HS-5 (cell line): ENCODE data around the gene AQP1.

Experiments
- DNase-seq: peaks from one replicate; pipeline ENCODE4 v3.0.0-alpha.2; 2012; ENCODE audit warnings: low read depth

Gene AQP1

DNA sequence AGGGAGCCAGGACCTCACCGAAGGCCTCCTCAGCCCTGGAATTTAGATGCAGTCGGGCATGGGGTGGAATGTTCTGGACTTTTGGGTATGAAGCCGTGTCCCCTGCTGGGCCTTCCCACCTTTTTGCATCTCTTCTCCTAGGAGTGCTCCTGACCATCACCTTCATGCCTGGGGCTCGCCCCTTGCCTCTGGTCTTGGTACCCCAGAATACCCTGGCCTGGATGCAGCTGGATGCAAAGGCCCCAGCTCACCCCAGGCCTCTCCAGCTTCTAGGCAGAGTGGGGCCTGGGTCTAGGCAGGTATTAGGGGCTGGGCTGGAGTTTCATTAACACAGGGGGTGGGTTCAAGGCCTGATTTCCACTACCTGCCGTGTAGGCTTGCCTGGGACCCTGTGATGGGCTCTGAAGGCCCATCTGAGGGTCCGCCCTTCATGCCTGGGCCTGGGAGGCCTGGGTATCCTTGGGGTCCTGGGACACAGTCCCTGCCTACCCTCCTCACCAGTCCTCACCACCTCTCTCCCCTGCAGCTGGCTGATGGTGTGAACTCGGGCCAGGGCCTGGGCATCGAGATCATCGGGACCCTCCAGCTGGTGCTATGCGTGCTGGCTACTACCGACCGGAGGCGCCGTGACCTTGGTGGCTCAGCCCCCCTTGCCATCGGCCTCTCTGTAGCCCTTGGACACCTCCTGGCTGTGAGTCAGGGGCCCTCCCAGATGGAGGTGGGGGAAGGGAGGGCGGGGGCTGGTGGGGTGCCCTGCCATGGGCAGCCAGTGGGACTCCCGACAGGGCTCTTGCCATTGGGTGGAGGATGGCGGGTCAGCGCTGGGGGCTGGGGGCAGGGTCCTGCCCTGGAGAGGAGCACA is 10.1 kb downstream of the AQP1 start:
- DNase-seq = no peak

DNA sequence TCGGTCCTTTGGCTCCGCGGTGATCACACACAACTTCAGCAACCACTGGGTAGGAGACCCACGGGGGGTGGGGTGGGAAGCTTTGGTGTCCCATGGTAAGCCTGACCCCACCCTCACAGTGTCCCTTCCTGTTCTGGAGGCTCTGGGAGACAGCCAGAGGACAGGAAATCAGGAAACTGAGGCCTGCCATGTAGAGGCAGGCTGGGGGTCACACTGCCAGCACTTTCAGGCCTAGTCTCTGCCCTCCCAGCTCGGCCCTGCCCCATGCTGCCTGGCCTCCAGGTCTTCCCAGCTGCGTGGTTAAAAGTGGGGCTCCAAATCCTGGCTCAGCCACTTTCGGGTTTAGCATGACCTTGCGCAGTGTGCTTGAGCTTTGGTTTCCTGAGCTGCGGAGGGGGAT is 10.9 kb downstream of the AQP1 start:
- no peak for DNase-seq

DNA sequence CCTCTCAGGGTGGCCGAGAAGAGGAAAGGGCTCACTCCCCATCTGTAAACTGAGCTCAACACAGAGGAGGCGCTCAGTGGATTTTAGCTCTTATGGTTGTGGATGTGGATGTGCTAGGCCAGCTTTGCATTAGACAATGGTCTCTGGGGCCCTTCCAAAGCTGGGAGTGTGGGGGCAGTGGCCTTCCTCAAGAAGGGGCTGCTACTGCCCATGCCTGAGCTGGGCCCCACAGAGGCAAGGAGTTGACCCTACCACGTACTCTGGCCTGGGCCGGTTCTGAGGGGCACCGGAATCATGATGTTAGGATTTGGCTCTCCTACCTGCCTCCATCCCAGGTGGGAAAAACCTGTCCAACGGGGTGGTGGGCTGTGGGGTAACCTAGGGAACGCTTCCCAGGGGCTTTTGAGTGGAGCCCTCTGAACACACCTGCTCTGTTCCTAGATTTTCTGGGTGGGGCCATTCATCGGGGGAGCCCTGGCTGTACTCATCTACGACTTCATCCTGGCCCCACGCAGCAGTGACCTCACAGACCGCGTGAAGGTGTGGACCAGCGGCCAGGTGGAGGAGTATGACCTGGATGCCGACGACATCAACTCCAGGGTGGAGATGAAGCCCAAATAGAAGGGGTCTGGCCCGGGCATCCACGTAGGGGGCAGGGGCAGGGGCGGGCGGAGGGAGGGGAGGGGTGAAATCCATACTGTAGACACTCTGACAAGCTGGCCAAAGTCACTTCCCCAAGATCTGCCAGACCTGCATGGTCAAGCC is 11.5 kb downstream of the AQP1 start:
- DNase-seq = no peak

DNA sequence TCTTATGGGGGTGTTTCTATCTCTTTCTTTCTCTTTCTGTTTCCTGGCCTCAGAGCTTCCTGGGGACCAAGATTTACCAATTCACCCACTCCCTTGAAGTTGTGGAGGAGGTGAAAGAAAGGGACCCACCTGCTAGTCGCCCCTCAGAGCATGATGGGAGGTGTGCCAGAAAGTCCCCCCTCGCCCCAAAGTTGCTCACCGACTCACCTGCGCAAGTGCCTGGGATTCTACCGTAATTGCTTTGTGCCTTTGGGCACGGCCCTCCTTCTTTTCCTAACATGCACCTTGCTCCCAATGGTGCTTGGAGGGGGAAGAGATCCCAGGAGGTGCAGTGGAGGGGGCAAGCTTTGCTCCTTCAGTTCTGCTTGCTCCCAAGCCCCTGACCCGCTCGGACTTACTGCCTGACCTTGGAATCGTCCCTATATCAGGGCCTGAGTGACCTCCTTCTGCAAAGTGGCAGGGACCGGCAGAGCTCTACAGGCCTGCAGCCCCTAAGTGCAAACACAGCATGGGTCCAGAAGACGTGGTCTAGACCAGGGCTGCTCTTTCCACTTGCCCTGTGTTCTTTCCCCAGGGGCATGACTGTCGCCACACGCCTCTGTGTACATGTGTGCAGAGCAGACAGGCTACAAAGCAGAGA is 12.2 kb downstream of the AQP1 start:
- DNase-seq = no peak

DNA sequence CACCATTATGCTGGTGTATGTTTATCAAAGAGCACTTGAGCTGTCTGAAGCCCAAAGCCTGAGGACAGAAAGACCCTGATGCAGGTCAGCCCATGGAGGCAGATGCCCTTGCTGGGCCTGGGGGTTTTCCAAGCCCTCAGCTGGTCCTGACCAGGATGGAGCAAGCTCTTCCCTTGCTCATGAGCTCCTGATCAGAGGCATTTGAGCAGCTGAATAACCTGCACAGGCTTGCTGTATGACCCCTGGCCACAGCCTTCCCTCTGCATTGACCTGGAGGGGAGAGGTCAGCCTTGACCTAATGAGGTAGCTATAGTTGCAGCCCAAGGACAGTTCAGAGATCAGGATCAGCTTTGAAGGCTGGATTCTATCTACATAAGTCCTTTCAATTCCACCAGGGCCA is 13.0 kb downstream of the AQP1 start:
- DNase-seq = no peak

DNA sequence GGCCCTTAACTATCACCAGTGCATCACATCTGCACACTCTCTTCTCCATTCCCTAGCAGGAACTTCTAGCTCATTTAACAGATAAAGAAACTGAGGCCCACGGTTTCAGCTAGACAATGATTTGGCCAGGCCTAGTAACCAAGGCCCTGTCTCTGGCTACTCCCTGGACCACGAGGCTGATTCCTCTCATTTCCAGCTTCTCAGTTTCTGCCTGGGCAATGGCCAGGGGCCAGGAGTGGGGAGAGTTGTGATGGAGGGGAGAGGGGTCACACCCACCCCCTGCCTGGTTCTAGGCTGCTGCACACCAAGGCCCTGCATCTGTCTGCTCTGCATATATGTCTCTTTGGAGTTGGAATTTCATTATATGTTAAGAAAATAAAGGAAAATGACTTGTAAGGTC is 13.5 kb downstream of the AQP1 start:
- DNase-seq = no peak

DNA sequence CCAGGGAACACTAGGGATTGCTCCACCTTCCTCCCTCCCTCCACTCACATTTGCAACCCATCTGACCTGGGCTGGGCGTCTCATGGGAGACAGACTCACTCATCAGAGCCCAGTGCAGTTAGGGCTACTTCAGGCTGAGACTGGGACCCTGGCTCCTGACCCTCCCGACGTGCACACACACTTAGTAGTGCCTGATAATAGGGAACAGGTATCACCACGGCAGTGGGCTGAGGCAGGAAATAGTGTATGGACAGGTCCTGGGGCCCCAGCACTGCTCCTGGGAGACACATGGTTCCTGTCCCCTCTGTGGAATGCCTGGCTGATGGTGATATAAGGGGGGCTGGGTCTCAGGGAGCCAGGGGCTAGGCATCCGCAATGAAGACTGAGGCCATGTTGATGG is 14.3 kb downstream of the AQP1 start:
- no peak for DNase-seq

DNA sequence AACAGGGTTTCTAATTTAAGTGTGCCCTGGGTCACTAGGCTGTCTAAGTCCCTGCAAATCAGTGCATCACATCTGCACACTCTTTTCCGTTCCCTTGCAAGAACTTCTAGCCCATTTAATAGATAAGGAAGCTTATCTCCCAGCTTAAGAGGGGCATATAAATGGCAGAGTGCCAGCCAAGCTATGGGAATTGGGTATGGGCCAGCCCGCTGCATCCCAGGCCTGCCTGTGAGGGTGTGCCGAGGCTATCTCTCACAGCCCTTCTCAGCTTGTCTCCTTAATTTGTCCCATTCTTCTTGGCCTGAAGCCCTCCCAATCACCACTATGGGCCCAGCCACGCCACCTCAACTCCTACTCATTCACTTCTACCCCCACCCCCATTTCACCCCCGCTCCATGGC is 14.7 kb downstream of the AQP1 start:
- DNase-seq = no peak

DNA sequence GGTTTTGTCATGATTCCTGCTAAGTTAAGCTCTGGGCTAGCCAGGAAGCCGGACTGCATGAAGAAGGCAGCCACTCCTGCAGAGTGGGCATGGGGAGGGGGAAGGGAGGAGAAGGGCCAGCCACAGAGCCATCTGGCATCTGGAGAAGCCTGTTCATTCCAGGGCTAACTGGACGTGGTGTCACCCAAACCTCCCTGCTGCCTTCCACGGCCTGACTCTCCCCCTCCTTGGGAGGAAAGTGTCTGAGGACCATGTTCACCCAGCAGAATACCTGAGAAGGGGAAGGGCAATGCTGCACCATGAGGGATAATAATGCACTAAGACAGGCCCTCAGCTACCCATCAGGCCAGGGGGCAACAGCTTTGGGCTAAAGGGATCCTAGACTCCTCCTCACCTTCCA is 15.4 kb downstream of the AQP1 start:
- no peak for DNase-seq

DNA sequence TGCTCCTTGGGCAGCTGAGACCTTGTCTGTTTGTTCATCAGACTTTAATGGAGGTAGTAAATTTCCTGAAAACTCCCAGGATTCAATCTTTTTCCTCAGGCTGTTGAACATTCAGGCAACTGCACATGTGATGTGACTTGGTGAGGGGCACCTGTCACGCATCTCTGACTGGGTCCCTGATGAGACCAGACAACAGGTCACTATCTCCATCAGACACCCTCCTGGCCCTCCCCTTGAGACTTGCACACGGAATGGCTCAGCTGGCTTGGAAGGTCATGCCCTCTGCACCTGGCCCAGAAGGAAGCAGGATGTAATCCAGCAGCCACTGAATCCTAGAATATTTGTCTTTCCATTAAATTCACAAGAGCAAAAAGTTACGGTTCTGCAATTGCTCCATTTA is 15.9 kb downstream of the AQP1 start:
- no peak for DNase-seq

DNA sequence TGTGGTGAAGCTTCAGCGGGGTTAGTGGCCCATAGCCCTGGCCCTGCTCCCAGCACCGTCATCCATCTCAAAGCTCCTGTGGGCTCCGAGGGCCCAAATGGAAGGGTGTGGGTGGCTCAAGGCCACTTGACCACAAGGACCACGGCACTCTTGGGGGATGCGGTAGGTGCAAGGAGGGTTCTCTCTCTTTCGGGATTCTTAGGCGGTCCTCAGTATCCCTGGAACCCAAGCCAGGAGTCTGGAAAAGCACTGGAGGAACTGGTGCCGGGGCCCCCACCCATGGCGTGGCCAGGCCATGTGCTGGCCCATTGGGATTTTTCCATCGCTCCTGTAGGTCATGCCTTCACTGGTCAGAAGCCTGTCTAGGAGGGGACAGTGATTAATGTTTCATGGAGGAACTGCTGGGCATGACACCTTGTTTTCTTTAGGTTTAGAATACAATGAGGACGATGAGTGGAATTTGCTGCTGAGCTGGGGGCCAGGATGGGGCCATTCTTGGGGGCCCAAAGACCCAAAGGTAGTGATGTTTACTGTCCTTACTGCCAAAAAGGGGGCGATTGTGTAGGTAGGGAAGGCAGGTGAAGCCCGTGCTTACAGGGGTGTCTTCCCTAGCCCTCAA is 16.7 kb downstream of the AQP1 start:
- no peak for DNase-seq

DNA sequence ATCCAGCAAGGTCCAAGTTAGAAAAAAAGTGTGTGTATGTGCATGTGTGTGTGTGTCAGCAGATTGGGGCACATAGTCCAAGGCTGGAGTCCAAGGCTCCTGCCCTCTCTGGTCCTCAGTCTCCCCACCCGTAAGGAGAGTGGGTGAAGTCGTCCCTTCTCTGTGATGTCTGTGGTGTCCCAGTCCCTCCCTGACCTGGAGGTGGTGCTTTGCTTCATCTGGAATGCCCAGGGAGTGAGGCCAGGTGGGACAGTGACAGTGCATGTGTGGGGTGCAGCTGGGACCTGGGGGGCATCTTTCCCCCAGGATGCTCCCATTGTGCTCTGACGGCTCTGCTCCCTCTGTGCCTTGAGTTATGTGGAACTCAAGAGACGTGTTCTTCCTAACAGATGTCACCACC is 18.0 kb downstream of the AQP1 start:
- DNase-seq = no peak

DNA sequence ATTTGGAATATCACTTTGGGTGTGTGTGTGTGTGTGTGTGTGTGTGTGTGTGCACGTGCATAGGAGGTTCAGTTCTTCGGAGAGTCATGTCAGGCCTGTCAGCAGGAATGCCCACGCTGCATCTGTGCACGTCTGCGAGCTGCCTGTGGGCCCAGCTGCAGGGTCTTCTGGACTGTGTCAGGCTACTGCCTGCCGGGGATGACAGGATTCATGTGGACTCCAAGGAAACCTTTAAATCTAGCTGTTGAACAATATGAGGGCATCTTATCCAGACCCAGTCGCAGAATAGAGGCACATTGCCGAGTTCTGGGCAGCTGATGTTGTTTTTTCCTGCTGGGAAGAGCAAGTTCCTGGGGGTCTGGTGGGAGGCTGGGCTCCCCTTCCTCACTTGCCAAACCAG is 19.0 kb downstream of the AQP1 start:
- no peak for DNase-seq

DNA sequence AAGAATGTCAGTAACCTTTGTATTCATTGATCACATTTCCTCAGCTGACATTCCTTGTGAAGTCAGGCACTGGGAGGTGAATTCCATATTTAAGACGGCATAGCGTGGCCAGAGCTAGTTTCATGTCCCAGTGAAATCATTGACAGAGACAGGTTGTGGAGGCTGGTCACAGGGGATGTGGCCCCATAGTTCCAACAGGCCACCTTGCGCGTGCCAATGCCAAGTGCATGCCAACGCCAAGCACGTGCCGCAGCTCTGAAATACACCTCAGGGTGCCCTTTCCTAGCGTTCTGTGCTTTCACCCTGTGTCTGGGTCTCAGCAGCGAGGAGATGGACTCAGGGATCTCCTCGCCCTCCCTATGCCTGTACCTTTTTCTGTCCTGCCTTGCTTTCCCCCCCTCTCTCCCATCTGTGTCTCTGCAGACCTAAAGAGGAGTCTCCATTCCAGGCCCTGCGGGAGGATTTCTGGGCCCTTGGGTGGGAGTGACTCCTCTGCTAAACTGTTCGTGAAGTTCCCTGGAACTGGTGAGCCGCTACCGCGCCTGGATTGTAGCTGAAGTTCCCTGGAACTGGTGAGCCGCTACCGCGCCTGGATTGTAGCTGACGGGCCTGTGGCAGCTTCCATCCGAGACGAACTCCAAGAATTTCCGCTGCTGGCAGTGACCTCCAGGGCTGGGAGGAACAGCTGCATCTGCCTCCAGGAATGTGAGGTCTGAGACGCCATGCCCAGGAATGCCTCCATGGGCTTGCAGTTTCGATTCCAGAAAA is 19.7 kb downstream of the AQP1 start:
- DNase-seq = no peak

DNA sequence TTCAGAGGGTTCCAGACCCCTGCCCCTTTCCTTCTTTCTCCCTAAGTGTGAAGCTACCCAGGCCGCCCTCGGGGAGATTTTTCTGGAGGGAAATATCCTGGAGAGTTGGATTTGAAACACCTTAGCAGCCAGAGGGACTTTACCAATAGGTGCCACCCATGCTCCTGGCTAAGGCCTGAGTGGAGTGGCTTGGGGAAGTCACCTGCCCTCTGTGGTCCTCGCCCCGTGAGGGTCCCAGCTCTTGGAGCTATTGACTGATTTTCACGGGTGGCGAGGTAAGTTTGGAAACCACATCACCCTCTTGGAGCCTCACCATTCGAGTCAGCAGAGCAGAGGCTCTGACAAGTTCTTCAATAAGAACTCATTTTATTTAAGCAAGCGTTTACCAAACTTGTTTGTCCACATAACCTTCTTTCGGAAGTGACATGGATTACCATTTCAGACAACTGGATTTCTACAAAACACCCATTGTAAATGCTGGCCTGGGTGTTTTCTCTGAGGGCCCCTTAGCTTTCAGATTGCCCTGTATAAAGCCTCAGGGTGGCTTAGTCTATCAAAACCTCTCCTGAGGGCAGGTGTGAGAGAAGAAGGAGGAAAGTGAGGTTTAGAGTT is 20.4 kb downstream of the AQP1 start:
- no peak for DNase-seq

DNA sequence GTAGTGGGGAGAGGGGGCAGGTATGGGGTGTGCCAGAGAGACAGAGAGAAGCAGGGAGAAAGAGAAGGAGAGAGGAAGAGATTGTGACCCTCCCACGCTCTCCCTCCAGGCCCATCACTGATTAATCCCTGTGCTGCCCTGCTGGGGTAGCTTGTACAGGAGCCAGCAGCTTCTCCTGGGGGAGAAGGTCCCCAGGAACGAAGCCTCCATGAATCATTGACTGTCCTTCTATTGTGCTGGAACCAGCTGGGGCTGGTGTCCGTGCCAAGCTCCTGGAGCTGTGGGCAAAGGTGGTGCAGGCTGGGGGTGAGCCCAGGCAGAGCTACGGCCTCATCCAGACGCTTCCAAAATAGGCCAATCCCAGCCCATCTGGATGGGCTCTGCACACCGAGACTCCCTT is 20.9 kb downstream of the AQP1 start:
- DNase-seq = no peak

DNA sequence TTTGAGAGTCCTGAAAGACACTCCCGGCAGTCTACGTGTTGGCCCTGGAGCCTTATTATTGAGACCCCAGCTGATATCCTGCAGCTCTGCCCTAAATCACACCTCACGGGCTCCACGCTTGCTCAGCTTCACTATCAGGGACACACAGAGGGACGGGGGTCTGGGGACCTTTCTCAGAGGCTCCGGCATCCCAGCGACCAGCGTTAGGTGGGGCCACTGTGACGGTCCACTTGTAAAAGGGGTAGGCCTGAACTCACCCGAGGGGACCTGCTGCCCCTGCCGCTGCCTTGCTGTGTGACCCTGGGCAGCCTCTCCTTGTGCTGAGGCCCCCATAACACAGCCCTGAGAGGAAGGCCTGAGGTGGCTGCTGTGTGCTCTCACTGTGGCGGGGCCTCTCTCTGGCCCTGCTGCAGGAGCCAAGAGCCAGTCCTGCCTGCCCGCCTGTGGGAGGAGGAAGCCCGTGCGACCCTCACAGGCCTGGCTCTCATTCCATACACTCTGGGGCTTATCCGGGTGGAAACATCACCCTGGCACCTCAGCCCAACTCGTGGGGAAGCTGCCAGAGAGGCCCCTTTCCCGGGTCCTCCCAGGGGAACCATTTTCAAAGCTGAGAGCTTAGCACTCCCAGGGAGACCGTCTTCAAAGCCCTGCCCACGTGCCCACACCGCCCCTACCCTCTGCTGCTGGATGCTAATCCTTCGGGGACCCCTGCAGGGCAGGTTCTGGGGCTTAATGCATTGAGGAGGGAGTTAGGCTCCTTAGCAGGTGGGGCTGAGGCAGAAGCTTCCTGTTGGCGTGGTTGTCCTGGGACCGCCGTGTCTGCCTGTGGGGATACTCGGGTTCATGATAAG is 21.7 kb downstream of the AQP1 start:
- no peak for DNase-seq

DNA sequence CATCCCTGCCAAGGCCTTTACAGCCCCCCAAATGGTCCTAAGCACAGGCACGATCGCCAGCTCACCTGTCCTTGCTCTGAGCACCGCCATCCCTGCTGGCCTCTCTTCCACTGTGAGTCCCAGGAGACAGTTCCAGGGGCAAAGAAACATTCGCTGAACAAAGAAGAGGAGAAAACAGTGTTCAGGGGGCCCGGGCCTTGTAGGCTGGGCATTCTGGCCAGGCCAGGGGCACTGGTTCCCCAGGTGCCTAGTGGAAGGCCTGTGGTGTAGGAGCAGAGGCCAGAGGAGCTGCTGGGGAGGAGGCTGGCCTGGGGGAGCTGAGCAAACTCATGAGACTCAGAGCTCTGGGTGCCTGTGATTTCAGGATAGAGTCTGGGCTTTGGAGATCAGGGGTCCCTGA is 22.6 kb downstream of the AQP1 start:
- DNase-seq = no peak

DNA sequence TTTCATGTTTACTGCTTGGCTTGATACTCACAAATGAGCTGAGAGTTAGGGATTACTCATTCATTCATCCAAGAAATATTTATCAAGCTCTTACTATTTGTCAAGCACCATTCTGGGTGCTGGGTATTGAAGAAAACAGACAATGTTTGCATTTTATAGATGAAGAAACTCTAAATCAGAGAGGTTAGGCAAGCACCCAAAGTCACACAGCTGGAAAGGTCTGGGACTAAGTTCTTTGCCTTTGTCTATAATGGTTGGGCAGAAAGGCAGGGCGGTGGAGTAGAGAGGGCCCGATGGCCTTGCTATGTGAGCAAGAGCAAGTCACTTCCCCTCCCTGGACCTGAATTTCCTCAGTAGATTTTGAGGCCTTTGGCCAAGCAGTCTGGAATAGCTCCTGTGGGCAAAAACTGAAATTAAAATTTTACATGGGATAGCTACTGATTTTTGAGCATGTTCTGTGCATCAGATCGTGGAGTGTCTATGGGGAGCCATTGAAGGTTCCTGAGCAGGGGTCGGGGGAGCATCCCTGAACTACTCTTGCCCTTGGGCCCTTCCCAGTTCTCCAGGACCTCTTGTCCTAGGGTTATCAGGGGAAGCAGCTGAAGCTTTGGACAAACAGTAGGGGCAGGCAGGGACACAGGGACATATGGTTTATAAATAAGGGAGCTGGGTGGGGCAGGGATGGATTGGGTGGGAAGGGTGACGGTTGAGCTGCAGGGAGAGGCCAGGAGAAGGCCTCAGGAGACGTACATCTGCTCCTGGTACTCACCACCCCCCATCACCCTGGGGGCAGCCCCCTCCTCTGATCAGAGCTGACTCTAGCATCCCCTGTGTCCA is 23.3 kb downstream of the AQP1 start:
- DNase-seq = no peak

DNA sequence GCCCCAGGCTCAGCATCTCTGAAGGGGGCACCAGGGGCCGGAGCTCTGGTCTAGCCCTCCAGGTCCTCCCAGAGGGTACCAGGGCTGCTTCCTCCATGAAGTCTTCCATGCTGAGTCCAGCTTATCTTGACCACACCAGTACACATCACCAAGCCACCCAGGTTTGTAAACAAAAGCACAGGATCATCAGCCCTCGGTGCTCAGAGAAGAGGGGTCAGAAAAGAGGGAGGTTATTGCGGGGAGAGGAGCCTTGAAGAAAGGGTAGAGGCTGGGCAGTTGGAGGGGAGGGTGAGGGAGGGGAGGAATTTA is 23.9 kb downstream of the AQP1 start:
- DNase-seq = no peak
